NCI-H2196 (cell line): Measurements from ENCODE around the gene SERINC3.

Experiments used
- DNase-seq: peaks from one replicate; lab custom pipeline; 2025; ENCODE audit not compliant: unreplicated experiment; lab: John Stamatoyannopoulos, UW

SERINC3 gene

DNA sequence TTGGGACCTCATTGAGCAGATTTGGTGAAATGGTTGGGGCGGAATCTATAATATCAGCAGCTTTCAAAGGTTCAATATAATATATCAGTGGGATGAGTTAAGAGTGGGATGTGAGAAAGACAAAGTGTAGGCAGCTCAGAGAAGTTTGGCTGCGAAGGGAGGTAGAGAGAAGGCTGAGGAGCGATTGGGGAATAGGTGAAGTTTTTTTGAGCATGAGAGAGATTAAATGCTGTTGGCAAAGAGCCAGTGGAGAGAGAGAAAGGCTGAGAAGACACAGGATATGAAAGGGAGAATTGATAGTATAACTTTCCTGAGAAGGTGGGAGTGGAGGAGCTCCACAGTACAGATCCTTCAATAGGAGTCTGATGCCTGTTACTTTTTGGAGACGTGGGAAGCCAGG lies 12.1 kb upstream of the SERINC3 start:
- DNase-seq = peak; percentile 13

DNA sequence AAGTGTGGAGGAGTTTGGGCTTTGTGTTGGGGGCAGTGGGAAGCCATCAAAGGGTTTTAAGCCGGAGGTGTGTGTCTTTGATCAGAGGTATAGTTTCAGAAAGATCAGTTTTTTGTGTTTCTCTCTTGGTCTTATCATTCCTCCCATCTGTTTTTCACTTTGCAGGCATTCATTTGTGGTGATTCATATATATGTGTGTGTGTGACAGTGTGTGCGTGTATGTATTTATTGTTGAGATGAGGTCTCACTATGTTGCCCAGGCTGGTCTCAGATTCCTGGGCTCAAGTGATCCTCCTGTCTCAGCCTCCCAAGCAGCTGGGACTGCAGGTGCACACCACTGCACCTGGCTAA lies 11.1 kb upstream of the SERINC3 start:
- no peak for DNase-seq

DNA sequence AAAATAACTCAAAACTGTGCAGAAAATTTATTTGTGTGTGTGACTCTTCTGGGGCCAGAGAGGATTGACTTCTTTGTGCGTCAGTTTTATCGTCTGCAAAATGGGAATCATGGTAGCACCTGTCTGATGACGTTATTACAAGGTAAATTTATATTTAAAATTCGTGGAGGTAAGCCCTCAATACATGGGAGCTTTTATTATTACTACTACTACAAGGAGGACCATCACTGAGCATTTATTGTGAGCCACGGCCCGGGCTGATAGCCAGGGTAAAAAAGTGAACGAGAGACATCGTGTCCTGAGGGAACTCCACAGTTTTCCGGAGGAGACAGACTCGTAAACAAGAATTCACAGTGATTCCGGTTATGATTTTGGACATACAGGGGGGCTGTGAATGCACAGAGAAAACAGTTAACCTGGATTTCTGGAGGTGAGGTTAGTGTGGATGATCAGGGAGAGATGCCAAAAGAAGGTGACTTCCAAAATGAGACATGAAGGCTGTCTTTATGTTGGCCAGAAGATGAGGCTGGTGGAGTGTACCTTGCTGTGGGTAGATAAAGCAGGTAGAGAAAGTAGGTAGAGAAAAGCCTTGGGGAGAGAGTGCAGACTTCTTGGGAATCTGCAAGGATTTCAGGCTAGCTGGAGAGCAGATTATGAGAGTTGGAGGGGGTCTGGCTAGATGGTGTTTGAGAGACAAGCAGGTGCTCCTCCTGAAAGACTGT lies 10.6 kb upstream of the SERINC3 start:
- DNase-seq = no peak

DNA sequence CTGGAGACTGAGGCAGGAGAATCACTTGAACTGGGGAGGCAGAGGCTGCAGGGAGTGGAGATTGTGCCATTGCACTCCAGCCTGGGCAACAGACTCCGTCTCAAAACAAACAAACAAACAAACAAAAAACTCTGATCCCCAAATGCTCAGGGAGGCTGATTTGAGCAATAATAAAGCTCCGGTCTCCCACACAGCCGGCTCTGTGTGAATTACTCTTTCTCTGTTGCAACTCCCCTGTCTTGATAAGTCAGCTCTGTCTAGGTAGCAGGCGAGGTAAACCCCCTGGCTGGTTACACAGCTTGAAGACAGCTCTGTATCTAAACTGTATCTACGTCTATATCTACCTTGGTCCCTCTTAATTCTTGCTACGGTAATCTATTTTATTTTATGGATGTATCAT lies 6.4 kb upstream of the SERINC3 start:
- DNase-seq = no peak

DNA sequence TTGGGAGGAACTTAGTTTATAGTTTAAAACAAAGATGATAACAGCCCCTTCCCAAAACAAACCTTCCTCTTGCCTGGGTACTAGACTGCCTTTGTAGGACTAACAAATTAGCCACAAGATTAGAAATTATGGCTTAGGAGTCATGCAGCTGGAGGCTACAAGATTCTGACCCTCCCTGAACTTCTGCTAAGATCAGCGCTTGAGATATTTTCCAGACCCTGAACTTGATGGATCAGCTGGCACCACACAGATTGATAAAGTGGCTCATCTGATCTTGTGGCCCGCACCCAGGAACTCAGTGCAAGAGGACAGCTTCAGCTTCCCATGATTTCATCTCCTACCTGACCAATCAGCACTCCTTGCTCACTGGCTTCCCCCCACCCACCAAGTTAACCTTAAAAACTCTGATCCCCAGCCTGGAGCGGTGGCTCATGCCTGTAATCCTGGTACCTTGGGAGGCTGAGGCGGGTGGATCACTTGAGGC lies 5.9 kb upstream of the SERINC3 start:
- DNase-seq = no peak

DNA sequence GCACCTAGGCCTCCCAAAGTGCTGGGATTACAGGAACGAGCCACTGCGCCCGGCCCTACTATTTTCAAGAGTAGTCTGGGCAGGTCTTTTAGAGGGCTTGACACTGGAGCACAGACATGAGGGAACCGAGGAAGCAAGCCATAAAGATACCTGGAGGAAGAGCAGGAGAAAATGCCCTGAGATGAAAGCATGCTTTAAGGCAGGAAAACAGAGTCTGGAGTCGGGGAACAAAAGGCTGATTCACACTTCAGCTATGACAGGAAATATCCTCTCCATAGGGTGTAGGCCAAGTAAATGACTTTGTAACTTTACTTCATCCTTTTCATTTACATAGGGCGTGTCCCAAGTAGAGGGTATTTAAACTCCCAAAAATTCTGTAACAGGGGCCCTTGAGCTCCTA lies 4.3 kb upstream of the SERINC3 start:
- DNase-seq = no peak

DNA sequence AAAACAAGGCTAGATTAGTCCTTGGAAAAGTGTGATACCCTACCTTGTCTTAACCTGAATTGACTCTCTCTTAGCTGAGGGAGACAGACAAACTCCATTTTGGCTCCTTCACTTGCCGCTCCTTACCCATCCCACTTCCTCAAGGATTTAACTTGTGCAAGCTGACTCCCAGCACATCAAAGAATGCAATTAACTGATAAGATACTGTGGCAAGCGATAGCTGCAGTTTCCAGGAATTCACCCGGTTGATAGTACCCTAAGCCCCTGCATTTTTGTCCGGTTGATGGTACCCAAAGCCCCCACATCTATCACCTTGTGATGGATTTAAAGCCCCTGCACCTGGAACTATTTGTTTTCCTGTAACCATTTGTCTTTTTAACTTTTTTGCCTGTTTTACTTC lies 1.9 kb upstream of the SERINC3 start:
- DNase-seq = no peak

DNA sequence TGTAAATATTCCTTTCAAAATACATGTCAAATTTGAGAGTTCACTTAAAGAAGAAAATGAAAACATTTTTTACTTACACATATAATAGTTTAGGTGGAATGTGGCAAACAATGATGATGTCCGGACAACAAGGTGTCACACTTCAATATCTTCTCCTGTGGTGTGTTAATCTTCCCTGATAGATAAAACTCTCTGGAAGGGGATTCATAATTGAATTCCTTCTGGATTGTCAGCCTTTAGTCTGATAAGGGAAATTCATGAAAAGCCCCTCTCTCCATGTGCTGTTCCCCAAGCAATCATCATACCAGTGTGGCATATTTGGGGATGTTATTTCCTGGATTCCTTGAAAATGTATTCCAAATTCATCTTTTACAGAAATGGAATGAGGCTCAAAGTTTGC lies 971 bp upstream of the SERINC3 start:
- no peak for DNase-seq

DNA sequence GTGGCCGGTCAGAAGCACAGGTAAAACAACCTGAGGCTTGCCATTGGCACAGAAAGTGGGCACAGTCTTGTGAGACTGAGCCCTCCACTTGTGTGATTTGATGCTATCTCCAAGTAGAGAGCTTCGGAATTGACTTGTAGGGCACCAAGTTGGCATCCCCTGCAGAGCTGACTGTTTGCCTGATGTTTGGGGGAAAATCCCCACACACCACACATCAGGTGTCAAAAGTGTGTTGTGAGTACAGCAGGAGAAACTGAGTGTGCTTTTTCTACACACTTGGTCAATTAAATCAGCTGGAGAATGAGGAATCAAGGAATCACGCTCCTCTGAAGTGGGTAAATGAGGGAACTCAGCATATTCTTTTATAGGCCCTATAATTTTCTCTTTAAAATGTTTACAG lies 989 bp downstream of the SERINC3 start:
- DNase-seq = no peak

DNA sequence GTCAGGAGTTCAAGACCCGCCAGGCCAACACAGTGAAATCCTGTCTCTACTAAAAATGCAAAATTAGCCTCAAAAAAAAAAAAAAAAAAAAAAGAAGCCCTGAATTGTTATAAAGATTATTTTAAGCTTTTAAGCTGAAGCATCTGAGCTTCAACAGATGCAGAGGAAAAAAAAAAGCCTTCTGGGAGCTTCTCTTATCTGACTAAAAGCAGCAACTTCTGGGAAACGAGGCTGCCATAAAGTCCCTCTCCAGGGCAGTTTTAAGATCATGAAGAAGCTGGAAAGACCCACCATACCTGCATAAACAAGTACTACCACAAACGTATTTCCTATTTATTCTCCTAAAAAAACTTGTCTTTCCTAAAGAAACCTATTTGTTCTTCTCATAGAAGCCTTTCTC lies 3.6 kb downstream of the SERINC3 start:
- DNase-seq = no peak

DNA sequence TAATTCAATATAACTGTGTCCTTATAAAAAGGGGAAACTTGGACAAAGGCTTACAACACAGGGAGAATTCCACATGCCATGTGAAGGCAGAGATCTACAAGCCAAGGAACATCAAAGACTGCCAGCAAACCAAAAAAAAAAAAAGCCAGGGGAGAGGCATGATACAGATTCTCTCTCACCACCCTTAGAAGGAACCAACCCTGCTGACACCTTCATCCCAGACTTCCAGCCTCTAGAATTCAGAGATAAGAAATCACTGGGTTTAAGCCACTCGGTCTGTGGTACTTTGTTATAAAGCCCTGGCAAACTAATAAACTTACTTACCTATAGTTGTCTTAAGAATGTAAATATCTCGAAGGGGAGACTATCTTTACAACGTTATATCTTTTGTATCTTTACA lies 4.4 kb downstream of the SERINC3 start:
- no peak for DNase-seq

DNA sequence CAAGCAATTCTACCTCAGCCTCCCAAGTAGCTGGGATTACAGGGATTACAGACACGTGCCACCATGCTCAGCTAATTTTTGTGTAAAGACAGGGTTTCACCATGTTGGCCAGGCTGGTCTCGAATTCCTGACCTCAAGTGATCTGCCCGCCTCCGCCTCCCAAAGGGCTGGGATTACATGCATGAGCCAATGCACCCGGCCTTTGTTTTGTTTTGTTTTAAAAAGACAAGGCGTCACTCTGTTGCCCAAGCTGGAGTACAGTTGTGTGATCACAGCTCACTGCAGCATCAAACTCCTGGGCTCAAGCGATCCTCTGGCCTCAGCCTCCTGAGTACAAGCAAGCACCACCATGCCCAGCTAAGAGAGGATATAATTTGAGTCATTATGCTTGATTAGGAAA lies 5.4 kb downstream of the SERINC3 start:
- no peak for DNase-seq

DNA sequence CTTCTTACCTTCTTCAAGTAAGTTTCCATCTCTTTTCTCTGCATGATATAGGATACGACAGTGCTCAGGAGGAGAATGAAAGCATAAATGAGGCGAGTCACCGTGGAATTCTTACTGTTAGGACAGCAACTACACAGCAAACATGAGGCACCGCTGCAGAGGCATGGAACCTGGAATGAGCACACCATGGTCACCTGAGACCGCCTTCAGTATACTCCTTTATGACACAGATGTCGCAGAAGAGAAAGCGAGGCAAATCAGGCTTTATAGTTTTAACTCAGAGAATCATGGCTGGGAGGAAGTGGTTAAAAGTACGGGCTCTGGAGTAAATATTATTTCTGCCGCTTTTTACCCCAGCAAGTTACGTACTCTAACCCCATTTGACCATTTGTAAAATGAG lies 8.0 kb downstream of the SERINC3 start:
- DNase-seq = no peak

DNA sequence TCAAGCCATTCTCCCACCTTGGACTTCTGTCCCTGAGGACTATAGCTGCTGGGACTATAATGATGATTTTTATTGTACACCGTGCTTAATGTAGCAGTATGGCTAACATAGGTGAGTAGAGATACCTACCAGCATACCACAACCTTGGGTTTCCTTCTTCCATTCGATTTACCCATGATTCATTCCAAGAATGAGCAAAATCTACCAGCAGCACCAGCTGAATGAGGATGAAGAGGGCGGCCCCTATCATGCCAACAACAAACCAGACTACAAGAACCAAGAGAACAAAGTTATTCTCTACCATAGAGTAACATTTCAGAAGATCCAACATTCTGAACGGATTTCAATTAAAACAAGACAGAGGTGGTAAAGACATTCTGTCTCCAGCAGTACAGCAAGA lies 12.1 kb downstream of the SERINC3 start:
- no peak for DNase-seq

DNA sequence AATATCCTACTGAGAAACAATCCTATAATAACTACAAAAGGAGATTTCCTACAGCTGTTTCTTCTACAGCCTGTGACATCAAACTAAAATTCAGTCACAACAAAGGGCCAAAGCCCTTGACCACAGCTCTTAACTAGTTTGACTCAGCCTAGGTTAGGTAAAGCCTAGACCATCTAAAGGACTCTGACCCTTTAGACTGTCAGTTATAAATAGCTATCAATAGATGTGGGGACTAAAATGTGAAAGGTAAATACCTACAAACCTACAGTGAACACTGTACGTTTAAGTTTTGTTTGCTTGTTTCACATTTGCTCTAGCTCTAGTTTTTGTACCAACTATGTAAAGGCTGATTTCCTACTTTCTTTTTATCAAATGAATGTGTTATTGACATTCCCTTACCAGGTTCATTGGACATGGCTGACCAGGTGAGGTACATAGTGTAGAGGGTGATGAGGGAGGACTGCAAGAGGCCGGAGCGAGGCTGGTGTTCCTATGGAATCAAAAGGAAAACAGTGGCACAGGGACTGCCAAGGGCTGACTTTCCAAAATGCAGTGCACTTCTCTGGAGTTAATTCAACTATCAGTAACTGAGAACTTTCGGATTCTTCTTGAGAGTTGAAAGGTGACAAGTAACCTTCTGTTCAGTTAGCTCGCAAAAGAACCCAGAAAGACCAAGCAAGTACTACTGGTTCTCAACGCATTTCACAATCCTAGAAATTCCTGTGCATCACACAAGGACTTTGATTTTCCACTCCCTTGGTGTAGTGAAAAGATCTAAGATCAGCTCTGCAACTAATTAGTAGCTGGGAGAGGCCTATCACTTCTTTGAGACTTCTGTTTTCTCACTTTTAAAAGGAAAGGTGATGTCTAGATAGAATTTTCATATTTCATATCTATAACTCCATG lies 17.2 kb downstream of the SERINC3 start:
- no peak for DNase-seq

DNA sequence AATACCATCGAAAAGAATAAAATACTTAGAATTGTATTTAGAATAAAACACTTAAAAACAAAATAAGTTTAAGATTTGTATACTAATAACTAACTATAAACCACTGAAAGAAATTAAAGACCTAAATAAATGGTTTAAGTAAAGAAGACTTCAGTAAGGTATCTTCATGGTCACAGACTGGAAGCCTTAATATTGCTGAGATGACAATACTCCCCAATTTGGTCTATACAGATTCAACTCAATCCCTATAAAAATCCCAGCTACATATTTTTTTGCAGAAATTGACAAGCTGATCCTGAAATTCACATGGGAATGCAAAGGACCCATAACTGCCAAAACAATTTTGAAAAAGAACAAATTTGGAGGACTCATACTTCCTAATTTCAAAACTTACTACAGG lies 18.9 kb downstream of the SERINC3 start:
- no peak for DNase-seq

DNA sequence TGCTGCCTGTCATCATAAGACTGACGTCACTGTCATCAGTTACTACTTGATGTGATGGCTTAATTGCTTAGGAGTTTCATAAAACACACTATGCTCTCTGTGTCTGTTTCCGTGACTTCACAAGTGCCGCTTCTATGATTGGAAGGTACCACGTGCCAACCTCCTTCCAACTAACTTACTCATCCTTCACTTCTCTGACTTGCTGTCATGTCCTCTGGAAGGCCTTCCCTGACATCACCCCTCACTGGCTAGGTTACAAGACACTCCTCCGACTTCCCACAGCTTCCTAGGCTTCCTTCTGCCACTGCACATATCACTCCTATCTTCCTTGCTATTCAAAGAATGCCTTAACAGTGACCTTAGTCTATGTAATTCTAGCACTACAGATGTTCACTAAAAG lies 20.4 kb downstream of the SERINC3 start:
- DNase-seq = no peak

DNA sequence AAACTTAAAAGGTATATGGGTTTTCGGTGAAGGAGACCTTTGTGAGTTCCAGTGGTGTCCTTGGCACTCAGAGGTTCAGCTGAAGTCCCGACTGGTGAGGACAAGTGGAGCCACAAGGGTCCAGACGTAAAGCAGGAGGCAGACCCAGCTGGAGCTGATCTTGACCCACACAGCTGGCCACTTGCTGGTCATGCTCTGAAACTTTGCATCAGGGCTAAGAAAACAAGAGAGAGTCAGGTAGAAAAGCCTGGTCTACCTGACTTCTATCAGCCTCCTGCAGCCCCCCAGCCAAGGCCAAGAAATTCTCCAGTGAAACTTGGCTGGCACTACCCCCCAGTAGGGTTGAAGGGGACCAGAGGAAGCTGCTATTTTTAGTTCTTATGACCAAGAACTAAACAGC lies 21.6 kb downstream of the SERINC3 start:
- no peak for DNase-seq

DNA sequence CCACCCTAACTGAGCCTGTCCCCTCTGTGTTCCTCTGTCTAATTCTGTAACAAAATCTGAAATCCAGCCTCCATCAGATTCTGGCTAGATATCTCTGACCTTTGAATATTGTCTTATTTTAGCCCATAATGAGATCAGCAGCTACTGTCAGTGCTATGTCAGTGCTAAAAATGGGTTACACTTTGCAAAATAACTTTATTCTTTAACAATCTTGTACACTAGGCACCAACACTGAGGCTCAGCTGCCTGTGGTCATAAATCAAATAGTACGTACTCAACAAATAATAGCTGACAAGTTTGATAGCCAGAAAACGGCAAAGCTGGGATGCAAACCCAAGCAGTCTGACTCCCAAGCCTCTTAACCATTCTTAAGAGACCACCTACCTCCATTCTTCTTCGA lies 24.1 kb downstream of the SERINC3 start:
- no peak for DNase-seq

DNA sequence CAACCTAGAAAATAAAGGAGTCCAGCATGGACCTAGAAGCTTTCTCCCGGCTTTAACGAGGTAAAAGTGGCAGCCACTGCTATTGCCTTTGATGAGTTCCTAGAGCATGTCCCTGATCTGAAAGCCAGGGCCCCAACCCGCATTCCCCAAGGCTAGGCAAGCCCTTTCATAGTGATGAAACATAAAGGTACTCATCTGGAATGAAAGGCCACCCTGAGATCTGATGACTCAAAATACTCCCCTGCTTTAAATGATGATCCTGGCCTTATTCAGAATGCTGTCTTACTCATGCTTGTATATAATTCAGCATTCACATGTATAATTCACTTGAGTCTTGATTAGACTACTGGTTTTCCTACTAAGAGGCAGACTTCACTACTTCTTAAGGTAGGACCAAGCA lies 24.9 kb downstream of the SERINC3 start:
- DNase-seq = no peak

DNA sequence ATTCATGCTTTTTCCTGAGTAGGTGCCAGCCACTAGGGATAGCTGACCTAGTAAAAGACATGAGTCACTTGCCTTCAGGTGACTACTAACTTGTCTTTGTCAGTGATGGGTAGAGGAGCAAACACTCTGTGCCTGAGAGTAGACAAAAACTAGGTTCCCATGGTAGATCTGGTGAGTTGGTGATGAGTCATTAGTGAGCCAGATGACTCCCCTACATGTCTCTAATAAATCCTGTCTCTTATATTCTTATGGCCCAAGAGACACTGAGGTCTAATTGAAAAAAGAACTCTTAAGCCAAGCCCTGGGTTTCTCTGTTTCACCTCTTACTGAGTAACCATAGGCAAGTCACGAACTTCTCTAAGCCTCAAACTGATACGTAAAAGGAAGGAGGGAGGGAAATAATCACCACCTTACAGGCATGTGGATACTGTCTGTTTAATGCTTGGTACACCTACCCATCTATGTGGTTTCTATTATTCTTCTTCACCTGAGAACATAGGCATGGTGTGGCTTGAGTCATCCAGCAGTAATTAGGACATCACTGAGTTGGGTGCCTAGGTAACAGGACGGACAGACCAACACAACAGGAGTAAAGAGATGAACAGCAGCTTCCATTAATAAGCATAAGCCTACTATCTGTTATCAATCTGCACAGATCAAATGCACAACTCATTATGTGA lies 25.9 kb downstream of the SERINC3 start:
- no peak for DNase-seq

DNA sequence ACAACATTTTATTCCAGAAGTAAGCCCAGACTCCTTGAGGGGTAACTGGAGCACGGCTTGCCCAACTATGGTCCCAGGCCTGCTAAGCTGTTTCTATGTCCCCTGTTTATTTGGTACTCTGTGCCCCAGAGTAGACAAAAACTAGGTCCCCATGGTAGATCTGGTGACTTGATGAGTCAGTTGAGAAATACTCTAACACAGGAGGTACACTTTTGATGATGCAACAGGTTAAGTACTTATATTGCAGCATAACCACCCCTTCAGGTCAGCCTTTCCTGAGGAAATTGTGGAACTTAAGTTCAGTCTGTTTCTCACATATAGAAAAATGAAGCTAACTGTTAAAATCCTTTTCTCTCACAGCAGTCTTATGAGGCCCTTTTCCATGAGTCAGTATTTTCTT lies 26.6 kb downstream of the SERINC3 start:
- no peak for DNase-seq
